GM20000 (cell line): ENCODE results near the gene ARL15.

Experiments used
- DNase-seq: peaks from one replicate; pipeline ENCODE4 v3.0.0; 2012; ENCODE audit warnings: low spot score
- CTCF ChIP-seq: IDR thresholded peaks from 2 replicates; pipeline ENCODE4 v1.5.1; 2012; ENCODE audit warnings: mild to moderate bottlenecking, control low read depth; ENCODE audit errors: extremely low read depth, missing control alignments

Gene ARL15

GRCh38 chr5:54309691-54310432, 511 bp downstream of the ARL15 start:
- DNase-seq = peak; percentile 19
- no peak for TF ChIP-seq CTCF

GRCh38 chr5:54309276-54309675, 1.1 kb downstream of the ARL15 start:
- no peak for TF ChIP-seq CTCF
- no peak for DNase-seq

- TF ChIP-seq CTCF = no peak
- no peak for DNase-seq
Observed at GRCh38 chr5:54307583-54307982, 2.8 kb downstream of the ARL15 start.

GRCh38 chr5:54306893-54307292, 3.5 kb downstream of the ARL15 start:
- no peak for TF ChIP-seq CTCF
- no peak for DNase-seq

GRCh38 chr5:54305737-54306136, 4.6 kb downstream of the ARL15 start:
- TF ChIP-seq CTCF = no peak
- no peak for DNase-seq

GRCh38 chr5:54304040-54304439, 6.3 kb downstream of the ARL15 start:
- no peak for TF ChIP-seq CTCF
- no peak for DNase-seq

- no peak for DNase-seq
Observed at GRCh38 chr5:54302267-54302687, 8.1 kb downstream of the ARL15 start.

More at GRCh38 chr5:54302267-54302687, 8.1 kb downstream of the ARL15 start:
- no peak for TF ChIP-seq CTCF
